MM.1S (cell line): ENCODE measurements around the gene CCDC171.

Experiments used
- CTCF ChIP-seq: fragments of 300-600 bp; sonication (generic); IDR thresholded peaks from 2 replicates; pipeline ENCODE4 v1.5.1; 2016; ENCODE audit warnings: antibody characterized with exemption, low read length, mixed read lengths
- EZH2phosphoT487 ChIP-seq: fragments of 300-600 bp; sonication (generic); IDR thresholded peaks from 2 replicates; pipeline ENCODE4 v1.6.1; 2018; ENCODE audit warnings: antibody characterized with exemption, low read length

GRCh38 chr9:15915711-15916110, 362.9 kb downstream of the CCDC171 start:
- no peak for TF ChIP-seq EZH2phosphoT487
- no peak for TF ChIP-seq CTCF
